GM12892 (cell line): Measurements from ENCODE around the gene USP48.

Experiments used
- POLR2A ChIP-seq: IDR thresholded peaks from 2 replicates; pipeline ENCODE4 v1.6.1; 2011; ENCODE audit warnings: low read depth, low read length, control low read depth
- POLR2AphosphoS5 ChIP-seq: IDR thresholded peaks from 2 replicates; pipeline ENCODE4 v1.6.1; 2011; ENCODE audit warnings: low read depth, low read length, control low read depth
- TAF1 ChIP-seq: IDR thresholded peaks from 2 replicates; pipeline ENCODE4 v1.6.1; 2011; ENCODE audit warnings: low read depth, mild to moderate bottlenecking, control low read depth, low read length, borderline replicate concordance

- TF ChIP-seq POLR2A = no peak
- no peak for TF ChIP-seq POLR2AphosphoS5
- no peak for TF ChIP-seq TAF1
Observed at GRCh38 chr1:21827141-21827679, 44.3 kb upstream of the USP48 start.
